Activated T-cell treated with anti-CD3 and anti-CD28 coated beads for 1 hour (primary cell): ENCODE data around the gene PADI2.

Experiments
- DNase-seq: peaks from one replicate; pipeline ENCODE4 v3.0.0-alpha.2; 2020; ENCODE audit warnings: low read depth

Gene PADI2

DNA sequence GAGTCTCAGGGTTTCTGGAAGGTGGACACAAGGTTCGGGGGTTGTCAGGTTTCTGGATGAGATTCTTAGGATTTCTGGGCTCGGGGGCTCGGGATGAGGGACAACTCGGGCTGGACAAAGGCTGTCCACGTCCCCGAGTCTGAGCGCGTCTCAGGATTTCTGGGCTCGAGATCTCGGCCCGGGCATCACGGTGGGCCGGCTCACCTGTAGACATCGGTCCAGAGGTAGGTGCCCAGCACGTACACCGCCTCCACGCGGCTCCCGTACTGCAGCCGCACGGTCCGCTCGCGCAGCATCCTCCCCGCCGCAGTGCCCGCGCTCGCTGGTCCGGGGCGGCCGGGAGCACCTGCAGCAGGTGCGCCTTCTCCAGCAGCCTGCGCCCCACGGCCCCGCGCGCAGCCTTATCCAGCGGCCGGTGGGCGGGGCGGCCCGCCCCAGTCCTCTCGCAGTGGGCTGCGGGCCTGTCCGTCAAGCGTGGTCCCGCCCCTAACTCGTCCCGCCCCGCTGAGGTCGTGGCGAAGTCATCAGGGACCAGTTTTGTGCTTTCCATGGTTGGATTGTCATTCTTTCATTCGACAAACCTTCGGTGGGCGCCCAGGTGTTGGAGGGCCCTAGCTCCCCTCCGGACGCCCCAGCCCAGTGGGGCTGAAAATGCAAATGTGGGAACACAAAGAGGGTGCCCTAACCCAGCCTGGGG, at the start of gene PADI2:
Gene PADI2, minus strand, starts transcription at position 376 of the 697 bp plus-strand sequence. Its CDS starts 80 bp downstream, at position 296.
- DNase-seq, result peak; percentile 31

DNA sequence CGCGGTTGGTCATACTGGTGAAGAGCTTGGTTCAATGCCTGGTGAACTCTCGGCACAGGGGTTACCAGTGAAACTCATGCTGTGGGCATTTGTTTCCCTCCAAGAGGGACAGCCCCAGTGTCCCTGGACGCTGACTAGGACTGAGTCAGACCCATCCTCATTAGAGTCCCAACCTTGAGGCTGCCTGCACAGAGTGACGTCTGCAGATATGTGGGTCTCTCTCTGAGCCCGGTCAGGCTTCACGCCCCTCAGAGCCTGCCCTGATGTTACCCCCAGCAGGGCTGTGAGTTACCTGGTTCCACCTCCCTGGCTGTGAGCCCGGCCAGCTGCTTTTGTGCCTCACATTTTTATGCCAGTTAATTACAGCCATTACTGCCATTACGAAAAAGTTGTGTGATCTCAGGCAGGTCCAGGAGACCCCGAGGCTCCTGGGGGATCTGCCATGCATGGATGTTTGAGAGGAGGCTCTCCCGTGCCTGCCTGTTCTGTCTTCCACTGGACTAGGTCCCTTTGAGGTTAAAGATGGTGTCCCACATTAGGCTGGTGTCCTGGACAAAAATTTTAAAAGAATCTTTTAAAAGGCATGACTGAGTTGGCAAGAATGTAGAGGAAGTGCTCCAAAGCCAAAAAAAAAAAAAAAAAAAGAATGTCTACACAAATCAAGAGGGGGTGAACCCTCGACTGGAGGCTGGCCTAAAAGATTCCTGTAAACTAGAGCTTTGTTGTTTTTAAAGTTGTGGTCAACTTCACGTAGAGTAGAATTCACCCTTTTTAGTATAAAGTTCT, 49.0 kb upstream of the PADI2 start:
- DNase-seq, result no peak

DNA sequence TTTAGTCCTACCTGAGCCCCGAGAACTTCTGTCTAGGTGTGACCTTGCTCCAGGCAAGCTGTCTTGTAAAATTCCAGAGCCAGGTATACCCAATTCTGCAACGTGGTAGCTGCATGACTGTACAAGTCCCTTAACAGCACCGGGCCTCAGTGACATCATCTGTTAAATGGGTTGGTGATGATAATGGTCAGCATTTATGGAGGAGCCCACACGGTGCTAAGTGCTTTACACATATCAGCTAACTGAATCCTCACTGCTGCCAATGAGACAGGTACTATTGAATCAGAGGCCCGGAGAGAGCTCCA, 48.5 kb upstream of the PADI2 start:
- no peak for DNase-seq

DNA sequence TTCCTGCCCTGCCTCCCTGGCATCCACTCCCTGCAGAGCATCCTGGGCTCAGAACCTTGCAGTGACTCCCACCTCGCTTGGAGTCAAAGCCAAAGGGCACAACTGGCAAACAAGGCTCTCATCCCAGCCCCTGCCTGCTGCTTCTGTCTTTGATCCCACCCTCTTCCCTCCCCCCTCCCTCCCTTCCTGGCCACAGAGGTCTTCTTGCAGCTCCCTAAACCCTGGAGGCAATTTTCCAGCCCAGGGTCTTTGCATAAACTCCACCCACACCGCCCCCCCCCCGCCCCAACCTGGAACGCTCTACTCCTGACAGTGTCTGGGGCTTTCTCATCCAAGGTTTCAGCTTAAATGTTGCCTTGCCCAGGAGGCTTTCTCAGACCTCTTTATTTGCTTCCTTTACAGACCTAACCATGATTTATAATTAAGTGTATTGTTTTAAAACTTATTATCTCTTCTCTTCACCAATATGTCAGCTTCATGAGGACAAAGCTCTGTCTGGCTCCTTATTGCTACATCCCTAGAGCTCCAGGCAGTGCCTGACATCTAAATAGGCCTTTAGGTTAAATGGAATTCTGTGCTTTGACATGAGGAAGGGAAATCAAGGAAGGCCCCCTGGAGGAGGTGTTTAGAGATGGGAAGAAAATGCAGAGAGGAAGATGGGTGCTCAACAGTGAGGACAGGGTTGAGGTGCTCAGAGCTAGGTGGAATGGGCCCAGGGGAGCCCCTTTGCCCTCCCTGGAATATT, 48.0 kb upstream of the PADI2 start:
- DNase-seq, result no peak

DNA sequence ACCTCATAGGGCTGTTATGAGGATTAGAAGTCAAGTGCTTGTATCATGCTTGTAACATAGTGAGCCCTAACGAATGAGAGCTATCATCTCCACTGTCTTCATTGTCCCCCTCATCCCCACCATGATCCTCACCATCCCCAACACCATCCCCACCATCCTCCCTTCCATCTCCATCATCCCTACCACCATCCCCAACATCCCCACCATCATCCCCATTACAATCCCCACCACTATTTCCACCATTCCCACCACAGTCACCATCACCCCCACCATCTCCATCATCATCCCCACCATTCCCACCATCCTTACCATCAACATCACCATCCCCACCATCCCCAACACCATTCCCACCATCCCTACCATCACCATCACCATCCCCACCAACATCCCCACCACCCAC, 46.6 kb upstream of the PADI2 start:
- DNase-seq, result no peak

DNA sequence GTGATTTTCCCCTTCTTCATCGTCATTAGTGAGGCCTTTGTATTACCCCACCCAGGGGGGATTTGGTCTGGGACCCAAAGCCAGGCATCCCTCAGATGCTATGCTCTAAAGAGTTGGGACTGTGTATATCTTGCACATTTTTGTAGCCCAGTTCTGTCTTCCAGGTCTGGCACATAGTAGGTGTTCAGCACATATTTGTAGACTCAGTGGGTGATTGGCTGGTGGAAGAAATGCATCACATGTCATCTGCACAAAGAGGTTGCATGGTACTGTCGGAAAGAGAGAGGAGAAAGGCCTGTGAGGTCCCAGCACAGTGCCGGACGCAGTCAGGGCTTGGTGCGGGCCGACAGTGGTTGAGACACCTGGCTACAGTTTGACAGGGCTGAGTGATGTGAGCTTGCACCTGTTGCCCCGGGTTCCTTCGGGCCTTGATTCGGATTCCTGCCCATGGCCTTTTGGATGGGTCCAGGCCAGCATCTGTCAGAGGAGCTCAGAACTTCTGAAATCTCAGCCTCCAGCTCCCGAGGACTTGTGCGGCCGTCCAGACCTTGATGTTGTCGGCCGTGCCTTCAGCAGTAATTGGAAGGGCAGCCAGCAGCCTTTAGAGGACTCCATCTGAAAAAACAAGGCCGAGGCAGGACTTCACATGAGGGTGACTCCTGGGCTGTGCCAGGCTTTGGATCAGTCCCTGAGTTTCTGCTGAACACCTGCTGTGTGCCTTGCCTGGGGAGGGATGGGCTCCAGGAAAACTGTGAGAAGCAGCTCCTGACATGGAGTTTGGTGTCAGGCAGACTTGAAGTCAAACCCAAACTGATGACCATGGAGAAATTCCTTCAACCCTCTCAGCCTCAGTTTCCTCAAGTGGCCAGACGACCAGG, 44.8 kb upstream of the PADI2 start:
- no peak for DNase-seq

DNA sequence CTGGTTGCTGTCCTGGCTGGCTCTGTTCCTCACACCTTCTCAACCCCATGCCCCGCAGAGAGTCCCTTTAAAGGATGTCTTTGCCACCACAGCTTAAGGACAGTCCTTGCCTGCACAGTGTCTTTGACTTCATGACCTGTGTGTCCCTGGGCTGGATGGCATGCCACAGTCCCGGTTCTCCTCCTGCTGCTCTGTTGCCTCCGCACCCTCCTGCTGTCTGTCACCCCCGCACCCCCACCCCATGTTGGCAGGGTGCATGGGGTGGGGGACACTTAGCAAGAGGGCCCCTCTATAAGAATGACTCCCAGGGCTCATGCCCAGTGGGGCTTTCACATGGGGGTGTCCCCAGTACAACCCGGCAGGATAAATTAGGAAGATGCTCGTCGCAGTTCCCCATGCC, 44.1 kb upstream of the PADI2 start:
- DNase-seq, result no peak

DNA sequence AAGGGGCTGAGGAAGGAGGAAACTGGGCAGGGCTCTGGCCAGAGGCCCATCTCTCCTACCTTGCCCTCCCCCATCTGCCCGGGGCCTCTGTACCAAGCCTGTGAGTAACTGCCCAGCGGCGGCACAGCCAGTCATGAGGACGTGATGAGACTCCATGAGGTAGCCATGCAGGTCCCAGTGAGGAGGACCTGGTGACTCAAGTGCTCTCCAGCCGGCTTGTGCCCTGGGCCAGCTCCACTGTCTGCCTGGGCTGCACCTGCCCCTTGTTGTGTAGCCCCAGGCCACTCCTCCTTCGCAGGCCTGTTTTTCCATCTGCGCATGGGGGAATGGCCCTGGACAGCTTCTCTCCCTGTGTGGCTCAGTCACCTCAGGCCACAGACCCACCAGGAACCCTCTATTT, 43.7 kb upstream of the PADI2 start:
- no peak for DNase-seq

DNA sequence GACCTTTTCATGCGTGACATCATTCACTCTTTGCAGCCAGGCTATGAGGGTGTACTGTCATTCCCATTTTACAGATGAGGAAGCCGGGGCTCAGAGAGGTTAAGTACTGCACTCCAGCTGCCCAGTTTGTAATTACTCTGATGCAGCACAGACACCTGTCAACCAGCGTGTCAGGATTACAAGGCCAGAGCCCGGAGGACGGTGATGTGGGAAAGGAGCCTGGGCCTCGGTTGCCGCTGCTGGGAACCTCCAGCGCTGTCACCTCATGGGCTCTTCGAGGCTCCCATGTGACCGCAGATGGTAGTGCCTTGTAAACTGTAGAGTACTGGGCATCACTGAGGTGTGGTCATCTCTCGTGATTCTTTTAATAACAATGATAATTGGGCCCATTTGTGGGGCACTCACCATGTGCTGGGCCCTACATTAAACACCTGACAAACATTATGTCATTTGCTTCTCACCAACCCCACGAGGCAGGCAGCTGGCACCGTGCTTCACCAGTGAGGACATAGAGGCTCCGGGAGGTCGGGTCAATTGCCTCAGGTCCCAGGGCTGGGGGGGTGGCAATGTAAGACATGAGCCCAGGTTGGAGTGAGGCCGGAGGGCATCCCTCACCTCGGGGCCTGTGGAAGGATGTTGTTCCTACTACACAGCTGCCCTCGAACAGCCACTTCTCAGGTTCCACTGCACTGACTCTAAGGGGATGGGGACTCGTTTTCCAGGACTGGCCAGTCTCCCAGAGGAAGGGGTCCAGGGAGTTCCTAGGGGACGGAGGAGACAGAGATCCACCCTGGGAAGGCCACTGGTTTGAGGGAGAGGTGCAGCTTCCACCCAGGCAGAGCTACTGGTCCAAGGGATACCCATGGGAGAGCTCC, 42.9 kb upstream of the PADI2 start:
- no peak for DNase-seq

DNA sequence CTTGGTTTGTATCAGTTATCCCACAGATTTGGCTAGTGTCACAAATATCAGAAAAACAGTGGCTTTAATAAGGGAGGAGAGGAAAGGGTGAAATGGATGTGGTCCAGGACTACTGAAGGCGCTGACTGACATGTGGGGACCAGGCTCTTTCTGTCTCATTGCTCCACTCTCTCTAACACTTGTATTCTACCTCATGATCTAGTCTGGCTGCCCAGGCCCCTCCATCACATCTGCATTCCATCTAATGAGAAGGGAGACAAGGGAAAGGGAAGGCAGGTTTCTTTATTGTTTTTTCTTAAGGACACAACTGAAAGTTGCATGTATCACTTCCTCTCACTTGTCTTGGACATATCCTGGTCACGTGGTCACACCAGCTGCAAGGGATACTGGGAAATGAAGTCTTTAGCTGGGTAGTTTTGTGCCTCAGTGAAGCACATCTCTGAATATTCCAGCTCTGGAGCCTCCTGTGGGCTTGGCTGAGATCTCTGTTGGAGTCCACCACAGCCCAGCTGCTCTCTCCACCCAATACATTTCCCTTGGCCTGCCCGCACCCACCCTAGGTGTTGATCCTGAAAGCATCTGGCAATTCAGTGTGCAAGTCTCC, 42.0 kb upstream of the PADI2 start:
- DNase-seq, result no peak

DNA sequence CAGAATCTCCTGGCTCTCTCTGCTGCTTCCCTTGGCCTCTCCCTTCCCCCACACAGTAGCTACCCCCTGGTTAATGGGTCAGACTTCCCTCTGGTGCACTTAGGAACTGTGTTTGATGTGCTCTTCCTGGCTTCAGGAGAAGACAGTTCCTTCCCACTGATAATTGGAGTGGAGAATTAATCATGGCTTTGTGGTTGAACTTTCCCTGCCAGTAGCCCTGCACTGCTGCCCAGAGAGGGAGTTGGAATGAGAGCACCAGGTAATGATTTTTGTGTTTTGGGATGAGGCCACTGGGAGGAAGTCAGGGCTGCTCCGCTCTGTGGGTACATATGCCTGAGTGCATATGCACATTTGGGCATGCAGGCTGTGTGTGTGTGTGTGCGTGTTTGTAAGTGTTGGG, 39.7 kb upstream of the PADI2 start:
- no peak for DNase-seq

DNA sequence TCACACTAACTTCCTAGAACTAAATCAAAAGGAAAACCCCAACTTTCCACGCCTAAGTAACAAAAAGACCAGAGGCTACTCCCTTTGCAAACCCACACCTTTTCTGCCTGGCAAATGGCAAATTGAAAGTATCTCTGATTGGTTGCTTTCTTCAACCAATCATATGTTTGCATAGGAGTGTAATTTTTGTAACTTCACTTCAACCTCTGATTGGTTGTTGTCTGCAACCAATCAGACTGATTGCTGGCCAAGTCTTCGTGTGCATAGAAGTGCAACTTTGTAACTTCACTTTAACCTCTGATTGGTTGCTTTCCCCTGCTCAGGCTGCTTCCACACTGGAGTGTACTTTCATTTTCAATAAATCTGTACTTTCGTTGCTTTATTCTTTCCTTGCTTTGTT, 36.9 kb upstream of the PADI2 start:
- no peak for DNase-seq

DNA sequence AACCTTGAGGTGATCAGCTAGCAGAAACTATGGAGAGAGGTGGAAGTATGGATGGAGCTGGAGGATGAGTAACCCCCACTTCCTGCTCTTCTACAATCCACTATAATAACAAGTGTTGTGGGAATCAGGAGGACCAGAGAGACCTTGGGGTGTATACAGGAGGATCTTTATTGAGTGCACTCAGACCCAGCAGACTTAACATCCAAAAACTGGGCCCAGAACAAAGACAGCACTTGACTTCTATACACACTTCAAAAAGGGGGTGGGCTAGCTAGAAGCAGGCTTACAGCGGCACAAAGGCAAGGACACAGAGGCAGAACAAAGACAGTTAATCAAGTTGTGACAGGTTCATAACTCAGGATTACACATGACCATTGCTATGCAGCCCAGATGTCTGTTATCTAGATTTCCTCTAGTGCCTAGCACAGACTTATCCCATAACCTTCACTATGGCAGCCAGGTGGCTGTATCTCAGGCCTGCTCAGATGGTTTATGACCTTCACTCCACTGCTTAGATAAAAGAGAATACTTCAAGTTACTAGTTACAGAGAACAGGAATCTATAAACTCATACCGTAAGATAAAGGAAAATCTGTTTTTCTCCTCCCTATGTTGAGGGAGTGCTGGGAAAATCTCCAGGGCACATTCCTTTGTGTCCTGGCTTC, 36.1 kb upstream of the PADI2 start:
- DNase-seq, result no peak

DNA sequence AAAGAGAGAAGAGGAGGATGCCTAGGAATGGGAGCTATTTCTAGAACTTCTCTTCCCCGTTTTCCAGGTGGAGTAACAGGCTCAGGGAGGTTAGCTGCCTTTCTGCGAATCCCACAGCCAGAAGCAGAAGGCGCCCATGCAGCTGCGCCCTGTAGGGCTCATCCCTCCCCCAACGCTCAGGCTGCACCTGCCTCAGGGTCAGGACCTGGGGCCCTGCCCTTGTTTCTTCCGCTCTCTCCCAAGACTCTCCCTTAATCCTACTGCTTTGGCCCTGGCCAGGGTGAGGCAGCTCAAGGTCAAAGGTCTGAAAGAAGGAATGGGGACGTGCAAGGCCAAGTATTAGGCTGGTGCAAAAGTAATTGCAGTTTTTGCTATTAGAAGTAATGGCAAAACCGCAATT, 30.5 kb upstream of the PADI2 start:
- no peak for DNase-seq

DNA sequence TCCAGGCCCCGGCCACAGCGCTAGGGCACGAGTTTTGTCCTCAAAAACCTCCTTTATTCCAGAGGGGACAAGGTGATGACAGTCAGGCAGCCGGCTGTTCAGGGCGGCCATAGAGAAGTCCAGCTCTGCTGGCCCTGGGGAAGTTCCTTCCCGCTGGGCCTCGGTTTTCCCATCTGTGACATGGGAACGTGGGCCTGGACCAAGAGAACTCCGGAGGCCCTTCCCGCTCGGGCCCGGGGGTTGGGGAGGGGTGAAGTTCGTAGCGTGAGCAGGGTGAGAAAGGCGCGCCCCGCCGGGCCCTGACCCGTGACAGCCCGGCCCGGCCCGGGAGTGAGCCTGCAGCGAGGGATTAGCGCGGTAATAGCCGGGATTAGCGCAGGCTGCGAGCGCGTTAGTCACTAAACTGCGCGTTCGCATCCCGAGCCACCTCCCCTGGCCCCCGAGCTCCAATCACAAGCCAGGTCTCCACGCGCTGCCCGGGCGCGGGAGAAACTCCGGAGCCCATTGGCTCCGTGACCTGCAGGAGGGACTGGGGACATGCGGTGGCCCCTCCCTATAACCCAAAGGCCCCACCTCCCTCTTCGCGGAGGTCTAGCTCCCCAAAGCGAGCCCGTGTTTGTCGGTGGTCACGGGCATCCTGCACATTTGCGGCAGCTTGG, 29.8 kb upstream of the PADI2 start:
- DNase-seq, result no peak

DNA sequence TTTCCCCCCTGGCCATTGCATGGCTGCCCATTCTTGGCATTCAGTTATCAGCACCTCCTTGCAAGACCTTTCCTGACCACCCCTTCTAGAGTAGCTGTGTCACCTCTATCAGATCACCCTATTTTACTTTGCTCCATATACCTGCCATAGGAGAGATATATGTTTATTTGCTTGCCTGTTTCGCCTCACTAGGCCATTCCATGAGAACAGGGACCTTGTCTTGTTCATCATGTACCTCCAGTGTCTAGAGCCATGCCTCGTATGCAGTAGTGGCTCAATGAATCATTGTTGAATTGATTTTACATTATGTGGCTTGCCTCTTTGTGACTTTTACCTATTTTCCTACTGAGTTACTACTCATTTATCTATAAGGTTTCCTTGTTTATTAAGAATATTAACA, 26.4 kb upstream of the PADI2 start:
- no peak for DNase-seq

DNA sequence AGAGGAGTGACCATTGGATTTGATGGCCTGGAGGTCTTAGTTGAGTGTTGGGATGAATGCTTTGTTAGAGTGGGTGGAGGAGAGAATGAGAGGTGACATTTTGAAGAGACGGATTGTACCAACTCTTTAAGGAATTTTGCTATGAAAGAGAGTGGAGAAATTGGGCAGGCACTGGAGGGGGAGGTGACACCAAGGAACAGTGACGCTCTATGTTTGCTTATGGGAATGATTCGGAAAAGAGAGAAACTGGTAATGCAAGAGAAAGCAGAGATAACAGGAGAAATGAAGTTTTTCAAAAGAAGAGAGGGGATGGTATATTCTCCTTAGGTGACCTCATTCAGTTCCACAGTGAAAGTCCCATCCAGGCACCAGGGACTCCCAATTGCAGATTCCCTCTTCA, 24.5 kb upstream of the PADI2 start:
- no peak for DNase-seq

DNA sequence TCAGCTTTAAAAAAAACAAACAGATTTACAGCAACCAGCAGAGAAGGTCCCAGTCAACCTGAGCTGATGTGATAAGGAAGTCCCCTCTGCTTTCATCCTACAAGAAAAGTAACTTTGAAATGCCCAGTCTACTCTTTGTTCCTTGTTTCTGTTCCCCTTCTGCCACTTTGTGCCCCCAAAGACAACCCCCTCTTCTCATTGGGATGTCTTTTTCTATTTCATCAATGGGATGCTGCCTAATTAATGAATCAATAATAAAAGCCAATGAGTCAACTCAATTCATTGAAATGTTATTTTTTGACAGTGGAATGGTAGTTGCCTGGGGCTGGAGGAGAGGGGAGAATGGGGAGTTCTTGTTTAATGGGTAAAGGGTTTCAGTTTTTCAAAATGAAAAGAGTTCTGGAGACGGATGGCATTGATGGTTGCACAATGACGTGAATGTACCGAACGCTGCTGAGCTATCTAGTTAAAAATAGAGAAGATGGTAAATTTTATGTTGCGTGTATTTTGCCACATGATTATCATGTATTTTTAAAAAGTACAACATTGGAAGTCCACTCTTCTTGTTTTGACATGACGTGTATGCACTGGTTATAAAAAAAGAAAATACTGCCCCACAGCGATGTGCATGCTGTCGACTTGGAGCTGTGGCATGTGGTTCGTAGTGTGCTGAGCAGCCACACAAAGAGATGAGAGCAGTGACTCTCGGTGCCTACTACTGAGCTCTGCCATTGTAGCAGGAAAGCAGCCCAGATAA, 22.4 kb upstream of the PADI2 start:
- no peak for DNase-seq

DNA sequence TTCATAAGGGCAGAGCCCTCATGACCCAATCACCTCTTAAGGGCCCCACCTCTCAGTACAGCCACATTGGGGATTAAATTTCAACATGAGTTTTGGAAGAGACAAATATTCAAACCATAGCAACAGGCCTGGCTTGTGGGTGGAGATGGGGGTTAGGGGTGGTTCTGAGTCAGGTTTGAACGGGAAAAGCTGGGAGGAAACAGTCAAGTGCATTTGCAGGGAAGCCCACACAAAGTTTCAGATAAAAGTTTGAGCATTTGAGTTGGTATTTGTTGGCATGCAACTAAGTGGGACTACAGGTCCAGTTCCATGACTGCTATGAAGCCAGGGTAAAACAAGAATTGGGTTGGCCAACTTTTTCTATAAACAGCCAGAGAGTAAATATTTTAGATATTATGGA, 21.0 kb upstream of the PADI2 start:
- DNase-seq, result no peak
